HG03442 (cell line): ENCODE data around the gene CCT3.
A peak's percentile ranks its signal among the peaks of the same experiment; 100 is the strongest.
"Not testable (repeated sequence)": the region's sequence is repeated elsewhere in the genome, so short reads cannot be mapped to it uniquely, and the experiment has no call there.

Experiments
- ATAC-seq: cut with Tn5 transposase; IDR thresholded peaks from one replicate; pipeline ENCODE4 v1.9.1; 2021; ENCODE audit warnings: mild to moderate bottlenecking, moderate library complexity; ENCODE audit not compliant: unreplicated experiment

CCT3 gene

GRCh38 chr1:156338180-156338976 lies at the start of gene CCT3, which contains the start of gene TSACC:
CCT3 (minus strand) TSS chr1:156338292; CDS start chr1:156338184, 108 bp downstream.
TSACC (plus strand) TSS chr1:156338526; CDS start chr1:156339758, 1,232 bp downstream.
- peak; percentile 93 for ATAC-seq

GRCh38 chr1:156387870-156388173 lies 49.7 kb upstream of the CCT3 start:
- no peak for ATAC-seq

GRCh38 chr1:156386949-156387869 lies 49.1 kb upstream of the CCT3 start:
- ATAC-seq, result no peak

- no peak for ATAC-seq
Observed at GRCh38 chr1:156386134-156386901, 48.2 kb upstream of the CCT3 start.

- no peak for ATAC-seq
Observed at GRCh38 chr1:156385534-156386031, 47.5 kb upstream of the CCT3 start.

- no peak for ATAC-seq
Observed at GRCh38 chr1:156384658-156385057, 46.6 kb upstream of the CCT3 start.

- no peak for ATAC-seq
Observed at GRCh38 chr1:156384007-156384406, 45.9 kb upstream of the CCT3 start.

- no peak for ATAC-seq
Observed at GRCh38 chr1:156383023-156383422, 44.9 kb upstream of the CCT3 start.

- no peak for ATAC-seq
Observed at GRCh38 chr1:156382561-156382960, 44.5 kb upstream of the CCT3 start.

GRCh38 chr1:156379420-156380165 lies 41.5 kb upstream of the CCT3 start:
- no peak for ATAC-seq

- ATAC-seq, result no peak
Observed at GRCh38 chr1:156378557-156378956, 40.5 kb upstream of the CCT3 start.

- ATAC-seq, result no peak
Observed at GRCh38 chr1:156376958-156377919, 39.1 kb upstream of the CCT3 start.

GRCh38 chr1:156376146-156376545 lies 38.1 kb upstream of the CCT3 start:
- no peak for ATAC-seq

GRCh38 chr1:156373546-156373945 lies 35.5 kb upstream of the CCT3 start:
- no peak for ATAC-seq

- no peak for ATAC-seq
Observed at GRCh38 chr1:156372876-156373275, 34.8 kb upstream of the CCT3 start.

- ATAC-seq, result no peak
Observed at GRCh38 chr1:156372265-156372586, 34.1 kb upstream of the CCT3 start.

- no peak for ATAC-seq
Observed at GRCh38 chr1:156371553-156372264, 33.6 kb upstream of the CCT3 start.

- not testable (repeated sequence) for ATAC-seq
Observed at GRCh38 chr1:156369685-156370286, 31.7 kb upstream of the CCT3 start.
